COLO668 (cell line): ENCODE results near the gene OLFML2A.
A peak's percentile ranks its signal among the peaks of the same experiment; 100 is the strongest.

Experiments
- DNase-seq: peaks from one replicate; lab custom pipeline; 2025; ENCODE audit not compliant: unreplicated experiment; lab: John Stamatoyannopoulos, UW

Gene OLFML2A

GRCh38 chr9:124852121-124852828, 75.3 kb downstream of the OLFML2A start:
- no peak for DNase-seq

GRCh38 chr9:124852829-124853531, 76.0 kb downstream of the OLFML2A start, which contains the start of gene WDR38:
Gene WDR38 (plus strand): TSS chr9:124853460. CDS start chr9:124853532, 72 bp downstream.
- DNase-seq = peak; percentile 82

- DNase-seq = no peak
Measured at GRCh38 chr9:124853605-124854143, 76.7 kb downstream of the OLFML2A start.

GRCh38 chr9:124854161-124854560, 77.2 kb downstream of the OLFML2A start:
- DNase-seq = no peak

DNA sequence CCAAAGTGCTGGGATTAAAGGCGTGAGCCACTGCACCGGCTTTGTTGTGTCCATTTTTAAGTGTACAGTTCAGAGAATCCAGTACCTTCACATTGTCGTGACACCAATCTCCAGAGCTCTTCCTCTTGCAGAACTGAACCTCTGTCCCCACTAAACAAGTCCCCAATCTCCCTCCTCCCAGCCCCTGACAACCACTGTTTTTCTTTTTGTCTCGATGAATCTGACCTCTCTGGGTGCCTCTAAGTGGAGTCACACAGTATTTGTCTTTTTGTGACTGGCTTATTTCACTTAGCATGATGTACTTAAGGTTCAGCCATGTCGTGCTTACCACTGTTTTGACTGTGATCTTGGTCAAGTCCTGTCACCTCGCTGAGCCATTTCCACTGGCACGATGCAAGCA, 77.9 kb downstream of the OLFML2A start:
- DNase-seq = no peak

DNA sequence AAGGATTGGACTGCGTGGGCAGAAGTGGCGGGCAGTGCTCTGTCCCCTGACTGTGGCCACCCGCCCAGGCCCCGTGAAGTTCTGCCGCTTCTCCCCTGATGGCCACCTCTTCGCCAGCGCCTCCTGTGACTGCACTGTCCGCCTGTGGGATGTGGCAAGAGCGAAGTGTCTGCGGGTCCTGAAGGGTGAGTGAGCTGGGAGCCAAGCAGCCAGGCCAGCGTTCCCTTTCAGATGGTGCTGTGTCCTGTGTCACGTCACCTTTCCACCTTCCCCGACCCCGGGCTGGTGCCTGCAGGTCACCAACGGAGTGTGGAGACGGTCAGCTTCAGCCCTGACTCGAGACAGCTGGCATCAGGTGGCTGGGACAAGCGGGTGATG, 78.6 kb downstream of the OLFML2A start:
- DNase-seq = no peak

DNA sequence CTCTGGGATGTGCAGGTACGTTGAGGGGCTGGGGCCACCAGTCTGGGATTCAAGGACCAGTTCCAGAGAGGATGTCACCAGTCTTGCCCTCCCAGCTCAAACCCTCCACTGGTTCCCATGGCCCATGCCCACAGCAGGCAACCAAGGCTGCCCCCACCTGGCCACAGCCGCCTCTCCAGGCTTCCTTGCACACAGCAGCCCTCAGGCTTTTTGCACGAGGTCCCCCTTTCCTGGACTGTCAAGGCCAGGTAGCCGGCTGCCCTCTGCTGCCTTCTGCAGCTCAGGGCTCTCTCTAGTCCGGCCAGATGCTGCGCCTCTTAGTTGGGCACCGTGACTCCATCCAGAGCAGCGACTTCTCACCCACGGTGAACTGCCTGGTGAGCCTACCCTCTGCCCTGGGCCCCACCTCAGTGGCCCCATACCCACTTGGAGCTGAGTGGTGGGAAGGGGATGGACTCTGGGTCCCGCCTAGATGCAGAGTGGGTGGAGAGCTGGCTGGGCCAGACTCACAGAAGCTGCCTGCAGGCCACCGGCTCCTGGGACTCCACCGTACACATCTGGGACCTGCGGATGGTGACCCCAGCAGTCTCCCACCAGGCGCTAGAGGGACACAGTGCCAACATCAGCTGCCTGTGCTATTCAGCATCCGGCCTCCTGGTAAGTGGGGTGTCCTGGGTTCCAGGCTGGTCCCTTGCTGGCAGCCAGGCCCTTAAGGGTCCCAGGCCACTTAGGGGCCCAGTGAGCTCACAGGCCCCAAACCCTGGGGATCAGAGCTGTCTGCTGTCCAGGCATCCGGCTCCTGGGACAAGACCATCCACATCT, 79.2 kb downstream of the OLFML2A start:
- DNase-seq = peak; percentile 57

- no peak for DNase-seq
Measured at GRCh38 chr9:124857533-124858162, 80.7 kb downstream of the OLFML2A start.

- no peak for DNase-seq
Measured at GRCh38 chr9:124858330-124859046, 81.6 kb downstream of the OLFML2A start.

DNA sequence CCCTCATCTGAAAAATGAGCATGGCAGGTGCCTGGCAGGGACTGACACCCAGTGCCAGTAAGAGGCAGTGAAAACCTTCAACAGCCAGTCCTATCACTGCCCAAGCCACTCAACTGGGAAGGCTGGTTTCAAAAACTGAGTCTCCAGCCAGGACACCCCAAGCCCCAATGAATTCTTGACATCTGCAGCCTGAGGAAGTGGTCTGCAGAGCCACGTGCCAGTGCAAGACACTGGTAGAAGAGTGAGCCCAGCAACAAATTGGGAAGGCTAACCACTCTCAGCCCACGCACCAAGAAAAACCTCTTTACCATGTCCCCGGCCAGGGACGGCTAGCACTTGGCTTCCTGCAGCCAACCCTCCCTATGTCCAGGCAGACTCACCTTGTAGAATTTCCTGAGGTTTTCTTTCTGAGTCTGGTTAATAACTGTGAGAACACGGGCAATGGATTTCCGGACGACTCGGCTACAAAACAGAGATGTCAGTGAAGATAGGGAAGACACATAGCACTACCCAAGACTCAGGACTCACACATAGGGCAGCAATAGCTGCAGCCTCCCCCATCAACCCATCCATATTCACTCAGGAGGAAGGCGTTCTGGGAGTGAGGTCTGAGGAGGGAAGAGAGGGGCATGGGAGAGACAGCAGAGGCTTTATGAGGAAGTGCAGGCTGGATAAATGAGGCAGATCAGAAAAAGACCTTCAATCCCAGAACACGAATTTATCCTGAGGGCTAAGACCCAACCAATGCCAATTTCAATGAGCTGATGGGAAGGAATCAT, 83.1 kb downstream of the OLFML2A start:
- no peak for DNase-seq

GRCh38 chr9:124860582-124861341, 83.8 kb downstream of the OLFML2A start:
- DNase-seq = no peak

GRCh38 chr9:124861342-124862229, 84.7 kb downstream of the OLFML2A start, which contains the start of the genes ARPC5L and RPL35:
Gene ARPC5L (plus strand): TSS chr9:124862130. CDS start chr9:124869291, 7,161 bp downstream.
Gene RPL35 (minus strand): TSS chr9:124861957. CDS start chr9:124861912, 45 bp downstream.
- peak; percentile 97 for DNase-seq

GRCh38 chr9:124863371-124863871, 86.5 kb downstream of the OLFML2A start:
- DNase-seq = no peak
